BLaER1 treated with 17β-estradiol and CSF1 and Interleukin-3, amounts not matched to agents 10 nM and 100 nM (cell line): Measurements from ENCODE around the gene TRPC4.
"Not testable (repeated sequence)": the region's sequence is repeated elsewhere in the genome, so short reads cannot be mapped to it uniquely, and the experiment has no call there.

Experiments
- H3K27ac ChIP-seq, 11 experiments: shearing (Covaris generic); formaldehyde crosslinking; 2 replicates each; pipeline ENCODE4 v1.8.1; 2022
- H3K27me3 ChIP-seq, 11 experiments: shearing (Covaris generic); formaldehyde crosslinking; 2 replicates each; pipeline ENCODE4 v1.8.1; 2022
- H3K36me3 ChIP-seq, 11 experiments: shearing (Covaris generic); formaldehyde crosslinking; 2 replicates each; pipeline ENCODE4 v1.8.1; 2022
- H3K4me1 ChIP-seq, 10 experiments: shearing (Covaris generic); formaldehyde crosslinking; 2 replicates each; pipeline ENCODE4 v1.8.1; 2022
- H3K4me2 ChIP-seq, 11 experiments: shearing (Covaris generic); formaldehyde crosslinking; 2 replicates each; pipeline ENCODE4 v1.8.1; 2022
- H3K4me3 ChIP-seq, 10 experiments: shearing (Covaris generic); formaldehyde crosslinking; 2 replicates each; pipeline ENCODE4 v1.8.1; 2022
- H3K9ac ChIP-seq, 11 experiments: shearing (Covaris generic); formaldehyde crosslinking; 2 replicates each; pipeline ENCODE4 v1.8.1; 2022
- H3K9me3 ChIP-seq, 11 experiments: shearing (Covaris generic); formaldehyde crosslinking; replicated peaks in 1 of 11; 2 replicates each; pipeline ENCODE4 v1.8.1; 2022
- H4K20me1 ChIP-seq, 11 experiments: shearing (Covaris generic); formaldehyde crosslinking; 2 replicates each; pipeline ENCODE4 v1.8.1; 2022
- Cebpa-rat ChIP-seq, 11 experiments: shearing (Covaris generic); IDR thresholded peaks; 2 replicates each; pipeline ENCODE4 v1.8.1; 2022

The TRPC4 gene

GRCh38 chr13:37869506-37869755, 141 bp downstream of the TRPC4 start:
- peaks cover 6 to 26% (median 16%) of the 10 kb centered on the region in 11 experiments; a peak in 20 of 22 replicates for H3K9me3 ChIP-seq
- no peak overlapping the region for H3K4me3 ChIP-seq
- H3K27ac ChIP-seq = no peak overlapping the region
- H3K9ac ChIP-seq = no peak overlapping the region
- H3K36me3 ChIP-seq = no peaks in the 10 kb centered on the region
- no peaks in the 10 kb centered on the region for H4K20me1 ChIP-seq
- H3K4me1 ChIP-seq = no peaks in the 10 kb centered on the region
- H3K4me2 ChIP-seq = no peak overlapping the region
- no peaks in the 10 kb centered on the region for H3K27me3 ChIP-seq
- TF ChIP-seq Cebpa-rat (IDR thresholded peaks at IDR 0.05) = no peak

GRCh38 chr13:37868691-37869505, 674 bp downstream of the TRPC4 start:
- no peaks in the 10 kb centered on the region for H3K27me3 ChIP-seq
- no peaks in the 10 kb centered on the region for H3K4me1 ChIP-seq
- H3K4me3 ChIP-seq = no peak overlapping the region
- peaks cover 6 to 26% (median 16%) of the 10 kb centered on the region in 11 experiments; a peak in 20 of 22 replicates for H3K9me3 ChIP-seq
- H4K20me1 ChIP-seq = no peaks in the 10 kb centered on the region
- no peaks in the 10 kb centered on the region for H3K36me3 ChIP-seq
- H3K9ac ChIP-seq = no peak overlapping the region
- no peak overlapping the region for H3K4me2 ChIP-seq
- no peak overlapping the region for H3K27ac ChIP-seq
- no peak for TF ChIP-seq Cebpa-rat (IDR thresholded peaks at IDR 0.05)

GRCh38 chr13:37863708-37864107, 5.9 kb downstream of the TRPC4 start:
- no peaks in the 10 kb centered on the region for H3K27me3 ChIP-seq
- no peak overlapping the region for H3K4me2 ChIP-seq
- H3K9me3 ChIP-seq = peaks cover 0 to 3% (median 0%) of the 10 kb centered on the region in 11 experiments; a peak in 6 of 22 replicates
- H3K27ac ChIP-seq = no peak overlapping the region
- no peaks in the 10 kb centered on the region for H3K4me1 ChIP-seq
- no peak overlapping the region for H3K4me3 ChIP-seq
- no peak for TF ChIP-seq Cebpa-rat (IDR thresholded peaks at IDR 0.05)
- no peaks in the 10 kb centered on the region for H4K20me1 ChIP-seq
- H3K36me3 ChIP-seq = no peaks in the 10 kb centered on the region
- no peak overlapping the region for H3K9ac ChIP-seq

- no peak overlapping the region for H3K27ac ChIP-seq
- H4K20me1 ChIP-seq = no peaks in the 10 kb centered on the region
- H3K27me3 ChIP-seq = no peaks in the 10 kb centered on the region
- H3K9ac ChIP-seq = no peak overlapping the region
- peaks cover 0 to 41% (median 14%) of the 10 kb centered on the region in 10 experiments; a peak in 12 of 20 replicates for H3K4me1 ChIP-seq
- H3K9me3 ChIP-seq = peaks cover 31 to 57% (median 46%) of the 10 kb centered on the region in 11 experiments
- peak overlapping the region in 2 of 11 experiments; percentile 2 to 78; a peak in 3 of 22 replicates for H3K4me2 ChIP-seq
- H3K36me3 ChIP-seq = peaks cover 0 to 13% (median 0%) of the 10 kb centered on the region in 11 experiments; a peak in 4 of 22 replicates
- TF ChIP-seq Cebpa-rat (IDR thresholded peaks at IDR 0.05) = no peak
- peak overlapping the region in 2 of 10 experiments; percentile 6 to 38; a peak in 2 of 20 replicates for H3K4me3 ChIP-seq
These were observed 34.2 kb downstream of the TRPC4 start for GRCh38 chr13:37835392-37835791.

GRCh38 chr13:37833411-37833810, 36.2 kb downstream of the TRPC4 start:
- H3K27me3 ChIP-seq = no peaks in the 10 kb centered on the region
- peaks cover 0 to 10% (median 0%) of the 10 kb centered on the region in 11 experiments; a peak in 4 of 22 replicates for H3K36me3 ChIP-seq
- H4K20me1 ChIP-seq = no peaks in the 10 kb centered on the region
- peaks cover 0 to 41% (median 14%) of the 10 kb centered on the region in 10 experiments; a peak in 12 of 20 replicates for H3K4me1 ChIP-seq
- H3K9ac ChIP-seq = no peak overlapping the region
- TF ChIP-seq Cebpa-rat (IDR thresholded peaks at IDR 0.05) = no peak
- peaks cover 31 to 58% (median 45%) of the 10 kb centered on the region in 11 experiments for H3K9me3 ChIP-seq
- peak overlapping the region in 8 of 11 experiments; percentile 29 to 78 (median 50); a peak in 15 of 22 replicates for H3K4me2 ChIP-seq
- H3K27ac ChIP-seq = no peak overlapping the region
- H3K4me3 ChIP-seq = 0 out of 20 replicates have a peak overlapping the region, but pooled peaks of 1 of the 10 experiments have one; percentile 24

GRCh38 chr13:37816276-37816675, 53.3 kb downstream of the TRPC4 start:
- no peak overlapping the region for H3K9ac ChIP-seq
- H4K20me1 ChIP-seq = no peaks in the 10 kb centered on the region
- H3K27ac ChIP-seq = no peak overlapping the region
- no peak overlapping the region for H3K4me2 ChIP-seq
- no peaks in the 10 kb centered on the region for H3K27me3 ChIP-seq
- no peaks in the 10 kb centered on the region for H3K36me3 ChIP-seq
- peaks cover 21 to 64% (median 56%) of the 10 kb centered on the region in 11 experiments; a peak in 20 of 22 replicates for H3K9me3 ChIP-seq
- TF ChIP-seq Cebpa-rat (IDR thresholded peaks at IDR 0.05) = no peak
- H3K4me1 ChIP-seq = no peaks in the 10 kb centered on the region
- H3K4me3 ChIP-seq = no peak overlapping the region

- no peak for TF ChIP-seq Cebpa-rat (IDR thresholded peaks at IDR 0.05)
- Histone ChIP-seq H3K9ac (no peak overlapping the region), H3K4me1 (no peaks in the 10 kb centered on the region), H4K20me1 (no peaks in the 10 kb centered on the region), H3K4me2 (no peak overlapping the region), H3K4me3 (no peak overlapping the region), H3K36me3 (no peaks in the 10 kb centered on the region), H3K27me3 (no peaks in the 10 kb centered on the region), H3K27ac (no peak overlapping the region), H3K9me3 (peaks cover 7 to 42% (median 36%) of the 10 kb centered on the region in 11 experiments; a peak in 20 of 22 replicates)
These were observed 58.1 kb downstream of the TRPC4 start for GRCh38 chr13:37811441-37811840.

GRCh38 chr13:37806666-37807065, 62.9 kb downstream of the TRPC4 start:
- no peak for TF ChIP-seq Cebpa-rat (IDR thresholded peaks at IDR 0.05)
- Histone ChIP-seq H3K4me2 (no peak overlapping the region), H4K20me1 (no peaks in the 10 kb centered on the region), H3K27me3 (no peaks in the 10 kb centered on the region), H3K9me3 (peaks cover 0 to 10% (median 4%) of the 10 kb centered on the region in 11 experiments; a peak in 15 of 22 replicates), H3K4me3 (no peak overlapping the region), H3K4me1 (no peaks in the 10 kb centered on the region), H3K27ac (no peak overlapping the region), H3K9ac (no peak overlapping the region), H3K36me3 (no peaks in the 10 kb centered on the region)

GRCh38 chr13:37797631-37798030, 71.9 kb downstream of the TRPC4 start:
- no peak overlapping the region for H3K4me2 ChIP-seq
- no peak overlapping the region for H3K9ac ChIP-seq
- peaks cover 0 to 4% (median 0%) of the 10 kb centered on the region in 10 experiments; a peak in 5 of 20 replicates for H3K4me1 ChIP-seq
- no peak overlapping the region for H3K27ac ChIP-seq
- H3K27me3 ChIP-seq = no peaks in the 10 kb centered on the region
- no peaks in the 10 kb centered on the region for H3K36me3 ChIP-seq
- H3K4me3 ChIP-seq = no peak overlapping the region
- peaks cover 0 to 6% (median 0%) of the 10 kb centered on the region in 11 experiments; a peak in 2 of 22 replicates for H3K9me3 ChIP-seq
- no peaks in the 10 kb centered on the region for H4K20me1 ChIP-seq
- no peak for TF ChIP-seq Cebpa-rat (IDR thresholded peaks at IDR 0.05)

- not testable (repeated sequence) for H4K20me1 ChIP-seq, H3K9ac ChIP-seq, H3K4me2 ChIP-seq, H3K27ac ChIP-seq, H3K9me3 ChIP-seq, H3K27me3 ChIP-seq, H3K4me3 ChIP-seq, H3K36me3 ChIP-seq
- peaks cover 0 to 13% (median 1%) of the 10 kb centered on the region in 10 experiments; a peak in 7 of 20 replicates for H3K4me1 ChIP-seq
These were observed 72.8 kb downstream of the TRPC4 start for GRCh38 chr13:37796795-37797194.
